Stimulated activated naive CD8-positive, alpha-beta T cell treated with anti-CD3 and anti-CD28 coated beads, Interleukin-15, Interleukin-2, amounts not matched to agents 100 ng/mL and 50 ng/mL, for 24 hours (primary cell): ENCODE results near the gene ZNF410.
"Not testable (repeated sequence)": the region's sequence is repeated elsewhere in the genome, so short reads cannot be mapped to it uniquely, and the experiment has no call there.

Experiments
- H3K27ac Mint-ChIP-seq: one replicate; pipeline ENCODE4 v1.8.0; 2021; ENCODE audit warnings: mild to moderate bottlenecking, mixed read lengths
- H3K27me3 Mint-ChIP-seq: one replicate; pipeline ENCODE4 v1.8.0; 2021; ENCODE audit warnings: mixed read lengths
- H3K36me3 Mint-ChIP-seq: one replicate; pipeline ENCODE4 v1.8.0; 2021; ENCODE audit warnings: low read depth, mixed read lengths
- H3K4me1 Mint-ChIP-seq: one replicate; pipeline ENCODE4 v1.8.0; 2021; ENCODE audit warnings: low read depth, mixed read lengths
- H3K4me3 Mint-ChIP-seq: one replicate; pipeline ENCODE4 v1.8.0; 2021; ENCODE audit warnings: mild to moderate bottlenecking, mixed read lengths
- H3K9me3 Mint-ChIP-seq: one replicate; pipeline ENCODE4 v1.8.0; 2021; ENCODE audit warnings: mixed read lengths

Gene ZNF410, protein sequence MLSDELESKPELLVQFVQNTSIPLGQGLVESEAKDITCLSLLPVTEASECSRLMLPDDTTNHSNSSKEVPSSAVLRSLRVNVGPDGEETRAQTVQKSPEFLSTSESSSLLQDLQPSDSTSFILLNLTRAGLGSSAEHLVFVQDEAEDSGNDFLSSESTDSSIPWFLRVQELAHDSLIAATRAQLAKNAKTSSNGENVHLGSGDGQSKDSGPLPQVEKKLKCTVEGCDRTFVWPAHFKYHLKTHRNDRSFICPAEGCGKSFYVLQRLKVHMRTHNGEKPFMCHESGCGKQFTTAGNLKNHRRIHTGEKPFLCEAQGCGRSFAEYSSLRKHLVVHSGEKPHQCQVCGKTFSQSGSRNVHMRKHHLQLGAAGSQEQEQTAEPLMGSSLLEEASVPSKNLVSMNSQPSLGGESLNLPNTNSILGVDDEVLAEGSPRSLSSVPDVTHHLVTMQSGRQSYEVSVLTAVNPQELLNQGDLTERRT

DNA sequence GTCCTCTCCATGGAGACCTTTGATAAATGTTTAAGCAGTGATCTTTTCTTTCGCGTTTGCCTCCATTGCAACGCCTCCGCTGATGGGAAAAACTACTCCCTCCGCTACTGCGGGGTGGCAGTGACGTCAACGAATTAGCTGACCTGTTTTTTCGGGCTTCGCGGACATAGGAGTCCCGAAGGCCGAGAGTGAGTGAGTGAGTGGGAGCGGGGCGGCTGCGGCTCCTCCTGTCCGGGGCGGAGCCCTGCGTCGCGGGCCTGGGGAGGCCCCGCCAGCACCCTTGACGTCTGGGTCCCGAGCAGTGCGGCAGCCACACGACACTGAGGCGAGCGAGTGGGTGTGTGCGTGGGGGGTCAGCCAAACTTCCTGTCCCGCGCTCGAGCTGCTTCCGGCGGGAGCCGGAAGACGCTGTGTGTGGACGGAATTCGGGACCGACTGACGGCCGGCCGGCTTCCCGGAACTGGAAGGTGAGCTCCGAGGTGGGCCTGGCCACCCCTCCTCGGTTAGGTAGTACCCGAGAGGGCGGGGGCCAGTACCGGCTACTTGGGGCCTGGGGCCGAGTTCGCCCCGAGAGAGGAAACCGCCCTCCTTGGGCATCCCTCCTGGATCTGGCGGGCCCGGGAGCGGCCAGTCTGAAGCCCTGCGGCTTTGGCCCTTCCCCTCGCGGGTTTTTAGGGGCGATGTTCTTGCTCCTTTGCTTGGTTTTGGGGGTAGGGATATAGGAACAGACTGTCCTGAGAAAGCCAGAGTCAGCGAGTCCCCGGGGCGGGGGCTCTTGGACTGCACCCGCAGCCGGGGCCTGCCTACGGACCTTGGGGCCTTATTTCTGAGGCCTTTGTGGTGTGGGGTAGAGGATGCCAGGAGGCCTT lies at the start of gene ZNF410:
ZNF410 (plus strand) TSS at position 411 of the 869 bp plus-strand sequence. CDS start 5,317 bp downstream, outside the sequence.
- peak within 1 kb of the TSS; percentile 98 for H3K27ac Mint-ChIP-seq
- peak within 1 kb of the TSS; percentile 85 for H3K4me3 Mint-ChIP-seq
- H3K9me3 Mint-ChIP-seq: no peaks in the 10 kb centered on the region
- no peaks in the 10 kb centered on the region for H3K27me3 Mint-ChIP-seq
- peaks cover 52% of the 10 kb centered on the region for H3K4me1 Mint-ChIP-seq
- peaks cover 34% of the 10 kb centered on the region for H3K36me3 Mint-ChIP-seq

DNA sequence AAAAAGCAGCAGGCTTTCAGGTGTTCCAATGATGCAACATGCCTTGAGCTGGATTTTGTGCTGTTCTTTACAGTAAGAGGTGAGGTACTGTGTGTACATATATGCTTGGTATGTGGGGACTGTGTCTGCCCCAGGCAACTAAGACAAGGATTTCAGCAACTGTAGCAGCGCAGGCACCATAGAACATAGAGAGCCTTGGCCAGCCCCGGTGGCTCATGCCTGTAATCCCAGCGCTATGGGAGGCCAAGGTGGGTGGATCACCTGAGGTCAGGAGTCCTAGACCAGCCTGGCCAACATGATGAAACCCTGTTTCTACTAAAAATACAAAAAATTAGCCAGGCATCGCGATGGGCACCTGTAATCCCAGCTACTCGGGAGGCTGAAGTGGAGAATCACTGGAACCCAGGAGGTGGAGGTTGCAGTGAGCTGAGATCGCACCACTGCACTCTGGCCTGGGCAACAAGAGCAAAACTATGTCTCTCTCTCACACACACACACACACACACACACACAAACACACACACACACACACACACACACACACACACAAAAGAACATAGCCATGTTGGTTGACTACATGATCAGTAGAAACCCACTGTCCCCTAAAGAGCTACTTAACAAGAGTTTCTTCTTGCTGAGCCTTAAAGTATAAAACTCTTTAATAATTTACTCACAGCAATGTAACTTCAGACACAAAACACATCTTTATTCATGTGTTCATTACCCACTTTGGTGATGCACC lies 48.2 kb upstream of the ZNF410 start:
- not testable (repeated sequence) for H3K27ac Mint-ChIP-seq, H3K4me1 Mint-ChIP-seq, H3K27me3 Mint-ChIP-seq, H3K36me3 Mint-ChIP-seq, H3K9me3 Mint-ChIP-seq, H3K4me3 Mint-ChIP-seq

DNA sequence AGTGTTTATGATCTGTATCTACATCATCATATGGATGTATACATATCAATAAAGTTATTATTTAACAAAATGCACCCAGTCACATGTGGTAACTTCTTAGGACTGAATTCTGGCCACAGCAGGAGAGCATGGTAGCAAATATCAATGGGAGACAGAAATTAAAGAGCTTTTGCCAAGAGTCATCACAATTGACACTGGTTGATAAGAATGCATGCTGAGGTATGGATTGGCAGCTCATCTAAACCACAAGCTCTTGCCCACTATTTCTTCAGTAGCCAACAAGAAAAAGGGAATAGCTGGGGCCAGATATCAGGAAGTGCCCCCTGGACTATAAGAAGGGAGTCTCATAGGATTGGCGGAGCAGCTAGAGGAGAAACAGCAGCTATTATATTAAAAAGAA lies 44.5 kb upstream of the ZNF410 start:
- H3K27me3 Mint-ChIP-seq: no peaks in the 10 kb centered on the region
- no peak overlapping the region for H3K27ac Mint-ChIP-seq
- H3K4me3 Mint-ChIP-seq: no peak overlapping the region
- no peaks in the 10 kb centered on the region for H3K9me3 Mint-ChIP-seq
- H3K36me3 Mint-ChIP-seq: no peaks in the 10 kb centered on the region
- H3K4me1 Mint-ChIP-seq: no peaks in the 10 kb centered on the region

DNA sequence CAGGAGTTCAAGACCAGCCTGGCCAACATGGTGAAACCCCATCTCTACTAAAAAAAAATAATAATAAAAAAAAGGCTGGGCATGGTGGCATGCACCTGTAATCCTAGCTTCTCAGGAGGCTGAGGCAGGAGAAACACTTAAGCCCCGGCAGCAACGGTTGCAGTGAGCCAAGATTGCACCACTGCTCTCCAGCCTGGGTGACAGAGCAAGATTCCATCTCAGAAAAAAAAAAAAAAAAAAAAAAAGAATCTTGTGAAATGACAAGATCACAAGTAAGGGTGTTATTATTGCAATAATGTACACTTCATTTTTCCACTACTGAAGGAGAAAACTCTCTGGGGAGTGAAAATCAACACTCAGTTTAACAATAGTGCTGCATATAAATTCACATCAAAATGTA lies 43.8 kb upstream of the ZNF410 start:
- H3K36me3 Mint-ChIP-seq: no peaks in the 10 kb centered on the region
- no peaks in the 10 kb centered on the region for H3K27me3 Mint-ChIP-seq
- no peak overlapping the region for H3K4me3 Mint-ChIP-seq
- no peaks in the 10 kb centered on the region for H3K9me3 Mint-ChIP-seq
- H3K27ac Mint-ChIP-seq: no peak overlapping the region
- H3K4me1 Mint-ChIP-seq: no peaks in the 10 kb centered on the region

DNA sequence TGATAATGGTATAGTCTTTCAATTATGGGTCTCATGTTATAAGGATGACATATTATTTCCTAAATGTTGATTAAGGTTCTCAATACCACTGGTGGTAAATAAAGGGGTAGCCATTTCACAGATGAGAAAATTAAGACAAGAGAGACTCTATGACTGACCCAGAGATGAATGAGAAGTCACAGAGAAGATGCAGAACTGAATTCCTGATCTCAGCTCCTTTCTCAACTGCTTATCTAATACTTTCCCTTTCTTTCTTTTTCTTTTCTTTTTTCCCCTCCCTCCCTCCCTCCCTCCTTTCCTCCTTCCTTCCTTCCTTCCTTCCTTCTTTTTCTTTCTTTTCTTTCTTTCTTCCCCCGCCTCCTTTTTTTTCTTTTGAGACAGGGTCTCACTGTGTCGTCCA lies 43.4 kb upstream of the ZNF410 start:
- Mint-ChIP-seq H3K4me3 (no peak overlapping the region), H3K4me1 (no peaks in the 10 kb centered on the region), H3K27me3 (no peaks in the 10 kb centered on the region), H3K36me3 (no peaks in the 10 kb centered on the region), H3K9me3 (no peaks in the 10 kb centered on the region), H3K27ac (no peak overlapping the region)

DNA sequence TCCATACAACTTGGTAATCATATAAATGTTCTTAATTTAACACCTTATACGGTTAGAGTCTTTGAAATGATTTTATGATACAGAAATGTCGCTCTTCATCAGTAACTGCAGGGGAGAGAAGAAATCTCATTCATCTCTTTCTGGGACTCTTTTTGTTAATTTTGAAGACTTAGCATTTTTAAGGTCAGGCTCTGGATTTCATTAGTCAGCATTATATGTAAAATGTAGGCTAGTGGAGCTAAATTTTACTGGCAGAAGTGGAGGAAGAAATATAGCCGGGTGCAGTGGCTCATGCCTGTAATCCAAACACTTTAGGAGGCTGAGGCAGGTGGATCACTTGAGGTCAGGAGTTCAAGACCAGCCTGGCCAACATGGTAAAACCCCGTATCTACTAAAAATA lies 39.7 kb upstream of the ZNF410 start:
- H3K27ac Mint-ChIP-seq: no peak overlapping the region
- H3K27me3 Mint-ChIP-seq: no peaks in the 10 kb centered on the region
- H3K4me1 Mint-ChIP-seq: peaks cover 11% of the 10 kb centered on the region
- no peaks in the 10 kb centered on the region for H3K9me3 Mint-ChIP-seq
- no peaks in the 10 kb centered on the region for H3K36me3 Mint-ChIP-seq
- H3K4me3 Mint-ChIP-seq: no peak overlapping the region

DNA sequence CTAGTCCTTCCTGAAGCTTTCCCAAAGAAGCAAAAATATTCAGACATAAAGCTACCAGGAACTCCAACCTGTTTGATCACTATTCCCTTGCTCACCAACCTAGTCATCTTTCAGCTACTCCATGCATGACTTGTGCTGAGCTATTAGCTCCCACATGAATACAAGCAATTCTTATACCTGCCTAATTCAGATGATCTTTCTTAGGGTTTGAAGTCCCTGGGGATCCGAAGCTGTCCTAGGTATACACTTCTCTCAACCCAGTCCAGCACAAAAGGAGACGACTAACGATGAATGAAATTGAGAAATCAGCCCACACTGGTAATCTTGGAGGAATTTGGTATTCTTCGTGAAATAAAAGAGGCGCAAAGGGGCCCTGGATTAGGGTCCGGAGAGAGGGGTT lies 35.7 kb upstream of the ZNF410 start:
- Mint-ChIP-seq H3K27ac (peak overlapping the region; percentile 99), H3K36me3 (no peaks in the 10 kb centered on the region), H3K4me1 (peaks cover 24% of the 10 kb centered on the region)

DNA sequence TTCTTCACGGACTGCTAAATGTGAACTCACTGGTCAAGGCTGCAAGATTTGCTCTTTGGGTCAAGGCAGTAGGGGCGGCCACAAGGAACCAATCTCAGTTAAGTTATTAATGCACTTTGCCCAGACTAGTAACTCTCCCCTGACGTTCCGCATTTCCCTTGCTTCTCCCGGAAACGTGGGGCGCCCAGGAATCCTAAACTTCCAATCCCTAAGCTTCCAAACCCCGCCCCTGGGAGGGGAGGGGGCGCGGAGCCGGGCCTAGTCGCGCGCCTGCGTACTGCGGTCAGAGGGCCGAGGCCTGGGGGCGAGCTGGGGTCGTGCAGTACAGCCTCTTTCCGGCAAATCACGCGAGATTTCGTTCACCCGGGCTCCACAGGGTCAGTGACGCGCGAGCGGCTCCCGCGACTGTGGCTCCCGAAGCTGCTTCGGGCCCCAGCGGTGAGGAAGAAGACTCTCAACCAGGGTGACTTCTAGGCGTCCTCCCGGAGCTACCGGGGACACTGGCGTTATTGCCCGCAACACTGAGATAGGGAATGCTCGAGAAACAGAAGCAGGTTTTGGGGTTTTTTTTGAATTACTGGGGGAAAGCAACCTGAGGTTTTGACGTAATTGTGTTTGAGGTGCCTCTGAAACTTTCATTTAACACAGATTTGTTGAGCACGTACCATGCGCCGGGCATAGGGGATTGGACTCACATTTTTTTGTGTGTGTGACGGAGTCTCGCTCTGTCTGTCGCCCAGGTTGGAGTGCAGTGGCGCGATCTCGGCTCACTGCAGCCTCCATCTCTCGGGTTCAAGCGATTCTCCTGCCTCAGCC lies 34.9 kb upstream of the ZNF410 start, which contains the start of gene PTGR2:
PTGR2 (plus strand) TSS at position 265 of the 816 bp plus-strand sequence. CDS start 7,032 bp downstream, outside the sequence.
- peak within 1 kb of the TSS; percentile 99 for H3K27ac Mint-ChIP-seq
- peaks cover 24% of the 10 kb centered on the region for H3K4me1 Mint-ChIP-seq
- H3K9me3 Mint-ChIP-seq: no peaks in the 10 kb centered on the region
- no peaks in the 10 kb centered on the region for H3K36me3 Mint-ChIP-seq
- peak within 1 kb of the TSS; percentile 91 for H3K4me3 Mint-ChIP-seq
- H3K27me3 Mint-ChIP-seq: no peaks in the 10 kb centered on the region

More for the DNA sequence above, 35.7 kb upstream of the ZNF410 start:
- Mint-ChIP-seq H3K9me3 (no peaks in the 10 kb centered on the region), H3K27me3 (no peaks in the 10 kb centered on the region), H3K4me3 (peak overlapping the region; percentile 91)

DNA sequence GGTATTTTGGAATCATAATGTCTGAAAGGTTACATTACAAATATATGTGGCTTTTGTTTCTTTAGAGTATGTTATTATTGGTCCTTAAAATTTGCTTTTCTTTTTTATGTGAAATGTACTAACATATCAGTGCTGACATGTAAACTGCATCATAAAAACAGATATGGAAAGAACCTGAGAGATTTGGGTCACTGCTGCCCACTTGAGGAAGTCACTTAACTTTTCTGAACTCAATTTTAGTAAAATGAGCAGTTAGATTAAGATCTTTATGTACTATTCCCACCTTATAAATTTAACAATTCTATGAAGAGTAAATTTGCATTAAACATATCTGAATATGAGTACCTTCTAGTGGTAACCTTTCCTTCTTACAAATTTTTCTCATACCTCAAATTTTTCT lies 27.5 kb upstream of the ZNF410 start:
- Mint-ChIP-seq H3K27me3 (no peaks in the 10 kb centered on the region), H3K4me1 (no peaks in the 10 kb centered on the region), H3K4me3 (no peak overlapping the region), H3K9me3 (no peaks in the 10 kb centered on the region), H3K27ac (no peak overlapping the region), H3K36me3 (peaks cover 7% of the 10 kb centered on the region)

DNA sequence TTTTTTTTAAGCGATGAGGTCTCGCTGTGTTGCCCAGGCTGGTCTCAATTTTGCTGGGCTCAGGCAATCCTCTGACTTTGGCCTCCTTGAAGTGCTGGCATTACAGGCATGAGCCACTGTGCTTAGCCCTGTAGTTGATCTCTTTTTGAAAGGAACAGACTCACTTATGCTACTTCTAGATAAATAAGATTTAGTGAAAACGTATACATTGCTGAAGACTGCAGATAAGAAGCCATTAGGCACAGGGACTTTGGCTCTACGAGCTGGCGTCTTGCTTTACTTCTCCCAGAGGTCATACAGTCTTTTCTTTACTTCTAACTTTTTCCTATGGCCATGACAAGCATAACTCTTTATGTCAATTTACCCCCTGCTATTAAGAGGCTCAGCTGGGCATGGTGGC lies 25.6 kb upstream of the ZNF410 start:
- no peaks in the 10 kb centered on the region for H3K4me1 Mint-ChIP-seq
- no peaks in the 10 kb centered on the region for H3K27me3 Mint-ChIP-seq
- peaks cover 14% of the 10 kb centered on the region for H3K36me3 Mint-ChIP-seq
- no peak overlapping the region for H3K27ac Mint-ChIP-seq
- no peaks in the 10 kb centered on the region for H3K9me3 Mint-ChIP-seq
- no peak overlapping the region for H3K4me3 Mint-ChIP-seq

DNA sequence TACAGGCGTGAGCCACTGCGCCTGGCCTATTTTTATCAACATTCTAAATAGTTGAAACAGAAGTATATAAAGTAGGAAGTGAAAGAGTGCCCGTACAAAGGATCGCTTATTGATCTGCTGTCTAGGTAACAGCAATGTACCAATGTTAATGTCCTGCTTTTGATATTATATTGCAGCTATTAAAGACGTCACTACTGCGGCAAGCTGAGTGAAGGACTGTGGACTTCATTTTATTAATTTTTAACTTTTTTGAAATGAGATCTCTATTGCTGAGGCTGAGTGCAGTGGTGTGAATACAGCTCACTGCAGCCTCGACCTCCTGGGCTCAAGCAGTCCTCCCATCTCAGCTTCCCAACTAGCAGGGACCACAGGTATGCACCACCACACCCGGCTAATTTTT lies 24.2 kb upstream of the ZNF410 start:
- Mint-ChIP-seq H3K27ac (no peak overlapping the region), H3K36me3 (peaks cover 19% of the 10 kb centered on the region), H3K4me3 (no peak overlapping the region), H3K27me3 (no peaks in the 10 kb centered on the region), H3K4me1 (no peaks in the 10 kb centered on the region), H3K9me3 (no peaks in the 10 kb centered on the region)

DNA sequence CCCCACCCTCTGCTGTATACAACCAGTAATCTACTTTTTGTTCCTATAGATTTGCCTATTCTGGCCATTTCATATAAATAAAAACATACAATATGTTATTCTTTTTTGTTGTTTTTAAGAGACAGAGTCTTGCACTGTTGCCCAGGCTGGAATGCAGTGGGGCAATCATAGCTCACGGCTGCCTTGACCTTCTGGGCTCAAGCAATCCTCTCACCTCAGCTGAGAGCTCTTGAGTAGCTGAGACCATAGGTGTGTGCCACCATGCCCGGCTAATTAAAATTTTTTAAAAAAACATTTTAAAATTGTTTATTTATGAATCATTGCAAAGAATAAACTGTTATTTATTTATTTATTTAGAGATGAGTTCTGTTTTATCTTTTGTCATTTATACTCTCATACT lies 23.4 kb upstream of the ZNF410 start:
- Mint-ChIP-seq H3K27ac (no peak overlapping the region), H3K4me3 (no peak overlapping the region), H3K27me3 (no peaks in the 10 kb centered on the region), H3K4me1 (no peaks in the 10 kb centered on the region), H3K36me3 (peaks cover 19% of the 10 kb centered on the region), H3K9me3 (no peaks in the 10 kb centered on the region)

DNA sequence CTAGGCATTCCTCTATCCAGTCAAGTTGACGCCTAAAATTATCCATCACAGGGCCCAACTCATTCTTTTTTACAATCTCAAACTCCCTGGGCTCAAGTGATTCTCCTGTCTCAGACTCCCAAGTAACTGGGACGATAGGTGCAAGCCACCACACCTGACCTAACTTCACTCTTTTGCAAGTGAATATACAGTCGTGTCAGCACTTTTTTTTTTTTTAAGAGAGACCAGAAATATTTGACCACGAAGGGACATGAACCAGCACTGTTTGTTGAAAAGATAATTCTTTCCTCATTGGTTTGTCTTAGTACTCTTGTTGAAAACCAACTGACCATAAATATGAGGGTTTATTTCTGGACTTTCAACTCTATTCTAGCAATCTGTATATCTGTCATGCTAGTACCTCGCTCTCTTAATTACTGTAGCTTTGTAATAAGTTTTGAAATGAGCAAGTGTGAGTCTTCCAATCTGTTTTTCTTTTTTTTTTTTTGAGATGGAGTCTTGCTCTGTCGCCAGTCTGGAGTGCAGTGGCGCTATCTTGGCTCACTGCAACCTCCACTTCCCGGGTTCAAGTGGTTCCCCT lies 21.0 kb upstream of the ZNF410 start:
- H3K9me3 Mint-ChIP-seq: no peaks in the 10 kb centered on the region
- H3K4me1 Mint-ChIP-seq: no peaks in the 10 kb centered on the region
- no peaks in the 10 kb centered on the region for H3K27me3 Mint-ChIP-seq
- peaks cover 15% of the 10 kb centered on the region for H3K36me3 Mint-ChIP-seq
- no peak overlapping the region for H3K27ac Mint-ChIP-seq
- no peak overlapping the region for H3K4me3 Mint-ChIP-seq

DNA sequence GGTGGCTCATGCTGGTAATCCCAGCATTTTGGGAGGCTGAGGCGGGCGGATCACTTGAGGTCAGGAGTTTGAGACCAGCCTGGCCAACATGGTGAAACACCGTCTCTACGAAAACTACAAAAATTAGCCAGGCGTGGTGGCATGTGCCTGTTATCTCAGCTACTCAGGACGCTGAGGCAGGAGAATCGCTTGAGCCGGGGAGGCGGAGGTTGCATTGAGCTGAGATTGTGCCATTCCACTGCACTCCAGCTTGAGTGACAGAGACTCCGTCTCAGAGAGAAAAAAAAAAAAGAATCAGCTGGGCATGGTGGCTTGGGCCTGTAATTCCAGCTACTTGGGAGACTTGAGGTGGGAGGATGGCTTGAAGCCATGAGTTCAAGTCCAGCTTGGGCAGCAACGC lies 16.9 kb upstream of the ZNF410 start:
- H3K27ac Mint-ChIP-seq, H3K4me3 Mint-ChIP-seq: not testable (repeated sequence)

More for the DNA sequence above, 16.9 kb upstream of the ZNF410 start:
- H3K4me1 Mint-ChIP-seq, H3K9me3 Mint-ChIP-seq, H3K27me3 Mint-ChIP-seq: not testable (repeated sequence)
- peaks cover 11% of the 10 kb centered on the region for H3K36me3 Mint-ChIP-seq
